Astrocyte (in vitro differentiated cells and primary cell): ENCODE data around the gene FKBP1B.

Experiments
- EZH2 ChIP-seq: IDR thresholded peaks from 2 replicates; pipeline ENCODE4 v1.6.1; 2012; ENCODE audit warnings: mild to moderate bottlenecking, low read length, inconsistent platforms; ENCODE audit not compliant: insufficient read depth
- TF ChIP-seq, protein P1 (sequence below): IDR thresholded peaks from 2 replicates; pipeline ENCODE4 v1.5.1; 2011; ENCODE audit warnings: low read depth, mild to moderate bottlenecking, inconsistent platforms, low read length, moderate library complexity; ENCODE audit not compliant: insufficient read depth

DNA sequence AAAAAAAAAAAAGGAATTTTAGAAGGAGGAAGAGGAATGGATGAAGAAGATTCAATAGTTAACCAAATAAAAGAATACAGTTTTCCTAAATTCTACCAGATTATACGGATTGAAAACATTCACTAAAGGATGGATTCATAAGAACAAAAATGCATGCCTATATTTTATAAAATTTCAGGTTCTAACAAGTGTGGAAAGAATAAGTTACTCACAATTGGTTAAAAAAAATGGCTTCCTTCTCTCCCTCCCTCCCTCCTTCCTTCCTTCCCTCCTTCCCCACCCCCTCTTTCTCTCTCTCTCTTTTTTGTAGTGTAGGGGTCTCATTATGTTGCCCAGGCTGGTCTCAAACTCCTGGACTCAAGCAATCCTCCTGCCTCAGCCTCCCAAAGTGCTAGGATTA lies 36.7 kb downstream of the FKBP1B start:
- TF ChIP-seq EZH2, result no peak
- TF ChIP-seq, protein P1, sequence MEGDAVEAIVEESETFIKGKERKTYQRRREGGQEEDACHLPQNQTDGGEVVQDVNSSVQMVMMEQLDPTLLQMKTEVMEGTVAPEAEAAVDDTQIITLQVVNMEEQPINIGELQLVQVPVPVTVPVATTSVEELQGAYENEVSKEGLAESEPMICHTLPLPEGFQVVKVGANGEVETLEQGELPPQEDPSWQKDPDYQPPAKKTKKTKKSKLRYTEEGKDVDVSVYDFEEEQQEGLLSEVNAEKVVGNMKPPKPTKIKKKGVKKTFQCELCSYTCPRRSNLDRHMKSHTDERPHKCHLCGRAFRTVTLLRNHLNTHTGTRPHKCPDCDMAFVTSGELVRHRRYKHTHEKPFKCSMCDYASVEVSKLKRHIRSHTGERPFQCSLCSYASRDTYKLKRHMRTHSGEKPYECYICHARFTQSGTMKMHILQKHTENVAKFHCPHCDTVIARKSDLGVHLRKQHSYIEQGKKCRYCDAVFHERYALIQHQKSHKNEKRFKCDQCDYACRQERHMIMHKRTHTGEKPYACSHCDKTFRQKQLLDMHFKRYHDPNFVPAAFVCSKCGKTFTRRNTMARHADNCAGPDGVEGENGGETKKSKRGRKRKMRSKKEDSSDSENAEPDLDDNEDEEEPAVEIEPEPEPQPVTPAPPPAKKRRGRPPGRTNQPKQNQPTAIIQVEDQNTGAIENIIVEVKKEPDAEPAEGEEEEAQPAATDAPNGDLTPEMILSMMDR, result no peak
